LNCaP clone FGC (cell line): ENCODE measurements around the gene RHBDD3.

Experiments used
- DNase-seq: peaks from one replicate; pipeline ENCODE4 v3.0.0-alpha.2; 2011; ENCODE audit warnings: low read depth
- H3K4me3 ChIP-seq: 2 replicates; pipeline ENCODE4 v1.5.1; 2011; ENCODE audit warnings: mild to moderate bottlenecking, low read depth, low read length, control low read depth
- CTCF ChIP-seq: IDR thresholded peaks from 2 replicates; pipeline ENCODE4 v1.5.1; 2012; ENCODE audit warnings: mild to moderate bottlenecking; ENCODE audit not compliant: control insufficient read depth, insufficient read depth; ENCODE audit errors: extremely low read depth

The RHBDD3 gene

GRCh38 chr22:29298641-29299040 is 30.9 kb upstream of the RHBDD3 start:
- DNase-seq: no peak
- no peak for TF ChIP-seq CTCF
- H3K4me3 ChIP-seq: no peak overlapping the region

- no peak for TF ChIP-seq CTCF
These were observed 24.6 kb upstream of the RHBDD3 start for GRCh38 chr22:29292379-29292778.

DNA sequence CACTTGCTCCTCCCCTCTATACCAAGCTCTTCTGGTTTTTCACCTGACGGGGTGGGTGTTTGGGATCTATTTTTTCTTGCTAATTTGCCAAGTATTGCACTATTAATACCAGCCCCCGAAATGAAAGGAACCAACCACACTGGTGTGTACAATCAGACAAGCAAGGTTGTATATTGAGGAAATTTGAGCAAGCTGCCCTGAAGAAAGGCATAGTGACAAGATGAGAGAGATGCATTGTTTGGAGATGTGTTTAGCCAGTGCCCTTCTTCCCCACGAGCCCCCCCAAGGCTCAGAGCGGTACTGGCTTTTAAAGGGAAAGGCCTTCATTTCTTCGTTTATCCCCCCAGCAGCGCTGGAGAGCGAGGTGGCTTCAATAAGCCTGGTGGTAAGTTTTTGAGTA is 23.4 kb upstream of the RHBDD3 start:
- no peak overlapping the region for H3K4me3 ChIP-seq
- DNase-seq: no peak
- 0 out of 2 replicates have a peak, but pooled peaks have one; percentile 0 for TF ChIP-seq CTCF

More at GRCh38 chr22:29292379-29292778, 24.6 kb upstream of the RHBDD3 start:
- no peak for DNase-seq
- H3K4me3 ChIP-seq: no peak overlapping the region

DNA sequence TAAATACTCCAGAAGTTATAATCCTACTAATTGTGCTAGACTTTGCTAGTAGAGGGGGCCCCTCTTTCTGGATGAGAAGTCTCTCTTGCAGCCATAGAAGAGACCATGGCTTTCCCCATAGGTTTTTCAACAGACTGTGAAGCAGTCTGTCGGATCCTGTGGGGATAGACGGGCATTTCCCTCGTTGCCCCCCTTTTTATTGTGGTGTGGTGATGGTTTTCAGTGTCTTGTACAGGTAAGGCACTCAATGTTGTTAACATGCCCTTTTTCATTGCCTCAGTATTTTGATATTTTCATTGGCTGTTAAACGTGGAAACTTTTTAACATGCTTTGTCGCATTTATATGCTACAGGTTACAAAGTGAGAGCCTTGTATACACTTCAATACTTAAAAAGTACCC is 22.3 kb upstream of the RHBDD3 start:
- no peak for DNase-seq
- TF ChIP-seq CTCF: no peak
- no peak overlapping the region for H3K4me3 ChIP-seq

DNA sequence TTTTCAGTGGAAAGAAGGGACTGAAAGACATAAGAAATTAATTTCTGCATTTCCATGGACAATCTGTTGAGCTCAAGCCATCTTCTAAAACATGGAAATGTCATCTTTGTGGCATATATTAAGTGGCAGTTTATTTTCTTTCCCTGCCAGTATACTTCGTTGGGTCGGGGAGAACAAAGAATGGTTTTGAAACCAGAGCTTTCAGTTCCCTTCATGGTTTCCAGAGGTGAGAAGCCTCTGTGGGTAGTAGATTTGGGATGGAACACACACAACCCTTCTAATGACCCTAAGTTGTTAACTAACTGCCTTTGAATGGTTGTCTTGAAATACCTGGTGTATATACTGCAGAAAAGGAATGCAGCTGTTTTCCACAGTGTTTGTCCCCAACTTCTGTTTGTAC is 21.1 kb upstream of the RHBDD3 start:
- no peak for TF ChIP-seq CTCF

DNA sequence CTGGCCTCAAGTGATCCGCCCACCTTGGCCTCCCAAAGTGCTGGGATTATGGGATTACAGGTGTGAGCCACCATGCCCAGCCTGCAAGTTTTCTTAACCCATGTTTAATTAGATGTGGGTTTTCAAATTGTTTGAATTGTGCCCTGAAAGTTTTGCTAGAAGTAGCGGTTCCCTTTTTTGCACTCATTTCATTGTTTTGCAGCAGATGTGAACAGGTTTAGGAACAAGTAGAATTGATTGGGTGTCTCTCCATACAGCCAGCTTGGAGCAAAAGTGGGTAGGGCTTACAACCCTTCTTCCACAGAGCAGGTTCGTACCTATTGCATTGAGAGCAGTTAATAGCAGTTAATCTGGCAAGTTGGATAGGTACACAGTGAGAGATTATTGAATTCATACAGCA is 16.4 kb upstream of the RHBDD3 start:
- no peak for TF ChIP-seq CTCF
- no peak for DNase-seq
- no peak overlapping the region for H3K4me3 ChIP-seq

More for the DNA sequence above, 21.1 kb upstream of the RHBDD3 start:
- no peak overlapping the region for H3K4me3 ChIP-seq
- no peak for DNase-seq

DNA sequence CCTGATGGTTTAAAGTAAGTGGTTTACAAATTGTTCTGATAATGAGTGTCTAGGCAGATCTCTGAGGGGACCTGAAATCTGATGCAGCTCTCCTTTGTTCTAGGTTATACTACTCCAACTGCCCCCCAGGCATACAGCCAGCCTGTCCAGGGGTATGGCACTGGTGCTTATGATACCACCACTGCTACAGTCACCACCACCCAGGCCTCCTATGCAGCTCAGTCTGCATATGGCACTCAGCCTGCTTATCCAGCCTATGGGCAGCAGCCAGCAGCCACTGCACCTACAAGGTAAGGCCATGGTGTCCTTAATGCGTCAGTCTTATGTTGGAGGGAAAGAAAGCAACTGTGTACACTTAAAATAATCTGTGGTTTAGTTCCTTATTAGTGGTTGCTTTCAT is 10.1 kb upstream of the RHBDD3 start:
- DNase-seq: no peak
- H3K4me3 ChIP-seq: no peak overlapping the region
- no peak for TF ChIP-seq CTCF
